HepG2 (cell line): ENCODE data around the gene BAZ2A. TPM values are rescaled to one million over a fixed set of nuclear protein-coding genes. Genes with fewer than 3 reads are reported as not detected.
A peak's percentile ranks its signal among the peaks of the same experiment; 100 is the strongest.

Experiments used
- ARID4A ChIP-seq: sonication (generic); formaldehyde crosslinking; IDR thresholded peaks from 2 replicates; pipeline ENCODE4 v1.5.0; 2020; ENCODE audit warnings: mild to moderate bottlenecking, missing genetic modification reagents, borderline replicate concordance
- MAX ChIP-seq: IDR thresholded peaks from 2 replicates; pipeline ENCODE4 v1.6.1; 2012; ENCODE audit warnings: inconsistent platforms
- MYPOP ChIP-seq: sonication (generic); formaldehyde crosslinking; IDR thresholded peaks from 2 replicates; pipeline ENCODE4 v1.8.1; 2023; ENCODE audit warnings: mild to moderate bottlenecking, moderate library complexity, missing genetic modification reagents
- PAF1 ChIP-seq: IDR thresholded peaks from 2 replicates; pipeline ENCODE4 v1.6.1; 2016; ENCODE audit warnings: missing genetic modification reagents, missing compliant biosample characterization
- PRDM4 ChIP-seq: sonication (generic); formaldehyde crosslinking; IDR thresholded peaks from 2 replicates; pipeline ENCODE4 v1.9.0; 2021; ENCODE audit warnings: missing genetic modification reagents, borderline replicate concordance
- ZFY ChIP-seq: sonication (generic); formaldehyde crosslinking; IDR thresholded peaks from 2 replicates; pipeline ENCODE4 v1.4.0; 2020; ENCODE audit warnings: missing genetic modification reagents
- ZIK1 ChIP-seq: sonication (generic); formaldehyde crosslinking; IDR thresholded peaks from 2 replicates; pipeline ENCODE4 v1.5.0; 2020; ENCODE audit warnings: mild to moderate bottlenecking, low read depth, missing genetic modification reagents, borderline replicate concordance
- ZNF512B ChIP-seq: sonication (generic); formaldehyde crosslinking; IDR thresholded peaks from 2 replicates; pipeline ENCODE4 v1.5.1; 2020; ENCODE audit warnings: missing genetic modification reagents, mild to moderate bottlenecking, borderline replicate concordance
- ZNF574 ChIP-seq: sonication (generic); formaldehyde crosslinking; IDR thresholded peaks from 2 replicates; pipeline ENCODE4 v1.4.0; 2020; ENCODE audit warnings: missing genetic modification reagents
- ZNF639 ChIP-seq: conservative IDR thresholded peaks from 2 replicates; pipeline ENCODE4 v1.6.1; 2018; ENCODE audit warnings: missing genetic modification reagents
- polyA plus RNA-seq, 8 experiments: library from polyadenylated mRNA; depleted of rRNA in 3 of 8; stranded (reverse) in 7 of 8; unstranded in 1 of 8; fragments of >200 nt; fragmentation: Illumina TruSeq in 4 of 8; extraction: Trizol in 4 of 8; gene quantifications; 2 replicates each; pipeline versions ENCODE4 v1.2.1 to v1.2.3, GENCODE V29; 2011 to 2016; ENCODE audit warnings: low read depth in 4 of 8, missing spikeins in 1 of 8, mixed read lengths in 1 of 8; ENCODE audit not compliant: insufficient read depth in 1 of 8
- total RNA-seq, 5 experiments: library from RNA; depleted of rRNA; stranded (reverse); fragments of >200 nt; fragmentation: Illumina TruSeq; extraction: Trizol; gene quantifications; 2 replicates each; pipeline ENCODE4 v1.2.3, GENCODE V29; 2016; ENCODE audit warnings: low read depth in 1 of 5

BAZ2A gene
- total and polyA plus RNA-seq, 2 of the 13 experiments (the other 11 are each of a cell fraction or from before 2014, with no cell fraction given) = 21.8 to 73.5 TPM

- TF ChIP-seq ZNF512B (no peak), PAF1 (no peak), MAX (0 out of 2 replicates have a peak, but pooled peaks have one; percentile 29), MYPOP (CRISPR knock-in tag) (no peak), ZIK1 (CRISPR knock-in tag) (0 out of 2 replicates have a peak, but pooled peaks have one; percentile 42), ZFY (peak; percentile 52; the same call in 1 of the 2 replicates), PRDM4 (no peak), ZNF639 (CRISPR knock-in tag) (no peak), ZNF574 (peak; percentile 93), ARID4A (CRISPR knock-in tag) (peak; percentile 23; the same call in 1 of the 2 replicates)
Measured at GRCh38 chr12:56634837-56635791, 5.0 kb upstream of the BAZ2A start (continued).
